SK-N-SH (cell line): Measurements from ENCODE around the gene MSH2. TPM values are rescaled to one million over a fixed set of nuclear protein-coding genes. Genes with fewer than 3 reads are reported as not detected.

Experiments
- CTCF ChIA-PET: fragments of 300-600, 350-600 bp; formaldehyde crosslinking; extraction: SDS; loops from one replicate; lab custom pipeline; 2021; lab: Yijun Ruan, JAX
- POLR2A ChIA-PET: fragments of 350-600 bp; sonication (Branson Sonifier 250); formaldehyde crosslinking; extraction: SDS; loops from one replicate; lab custom pipeline; 2020; ENCODE audit warnings: antibody characterized with exemption, inconsistent platforms; lab: Yijun Ruan, JAX
- DNase-seq: peaks from one replicate; pipeline ENCODE4 v3.0.0; 2012
- H2AFZ ChIP-seq: fragments of 200-600 bp; sonication (generic); 2 replicates; pipeline ENCODE4 v1.8.1; 2016; ENCODE audit warnings: antibody characterized with exemption, mild to moderate bottlenecking, low read depth
- H3F3A ChIP-seq: fragments of 200-600 bp; sonication (generic); replicated peaks from 2 replicates; pipeline ENCODE3; 2016; ENCODE audit warnings: antibody characterized with exemption, mild to moderate bottlenecking; ENCODE audit not compliant: insufficient read depth
- H3K27ac ChIP-seq, 2 experiments: fragments of 200-500 bp in 1 of 2; fragments of 200-600 bp in 1 of 2; sonication (Bioruptor generic) in 1 of 2; sonication (generic), shearing (Covaris generic) in 1 of 2; 2 replicates each; pipeline versions ENCODE4 v1.5.1 to v1.6.1; 2014 to 2016; ENCODE audit warnings: low read depth in 2 of 2, inconsistent platforms in 1 of 2, low read length in 1 of 2, mild to moderate bottlenecking in 1 of 2, mixed read lengths in 1 of 2
- H3K27me3 ChIP-seq: fragments of 200-600 bp; sonication (generic), shearing (Covaris generic); 2 replicates; pipeline ENCODE4 v1.6.1; 2016; ENCODE audit warnings: mixed run types; ENCODE audit not compliant: insufficient read depth
- H3K36me3 ChIP-seq, 2 experiments: fragments of 200-500 bp in 1 of 2; fragments of 200-600 bp in 1 of 2; sonication (Bioruptor generic) in 1 of 2; sonication (generic) in 1 of 2; replicated peaks in 1 of 2; 2 replicates each; pipeline versions ENCODE3 to v1.5.1; 2014 to 2016; ENCODE audit warnings: low read length in 1 of 2, mild to moderate bottlenecking in 1 of 2; ENCODE audit not compliant: insufficient read depth in 2 of 2, control insufficient read depth in 1 of 2
- H3K4me1 ChIP-seq, 2 experiments: fragments of 200-500 bp in 1 of 2; fragments of 200-600 bp in 1 of 2; sonication (Bioruptor generic) in 1 of 2; sonication (generic), shearing (Covaris generic) in 1 of 2; 2 replicates each; pipeline versions ENCODE4 v1.5.1 to v1.6.1; 2014 to 2016; ENCODE audit warnings: low read depth in 1 of 2, low read length in 1 of 2, mixed run types in 1 of 2; ENCODE audit not compliant: insufficient read depth in 2 of 2, control insufficient read depth in 1 of 2
- H3K4me2 ChIP-seq: fragments of 200-600 bp; sonication (generic), shearing (Covaris generic); 2 replicates; pipeline ENCODE4 v1.6.1; 2017; ENCODE audit warnings: mixed run types
- H3K4me3 ChIP-seq, 2 experiments: fragments of 200-500 bp in 1 of 2; fragments of 200-600 bp in 1 of 2; sonication (Bioruptor generic) in 1 of 2; sonication (generic), shearing (Covaris generic) in 1 of 2; 2 replicates each; pipeline versions ENCODE4 v1.5.1 to v1.8.1; 2014 to 2016; ENCODE audit warnings: low read depth in 2 of 2, inconsistent platforms in 1 of 2, low read length in 1 of 2, mild to moderate bottlenecking in 1 of 2, mixed read lengths in 1 of 2, moderate library complexity in 1 of 2
- H3K79me2 ChIP-seq: fragments of 200-600 bp; sonication (generic); 2 replicates; pipeline ENCODE4 v1.8.1; 2017; ENCODE audit warnings: mild to moderate bottlenecking; ENCODE audit not compliant: insufficient read depth
- H3K9ac ChIP-seq: fragments of 200-600 bp; sonication (generic); 2 replicates; pipeline ENCODE4 v1.6.1; 2017; ENCODE audit warnings: mixed run types
- H3K9me2 ChIP-seq: fragments of 200-600 bp; sonication (generic); 2 replicates; pipeline ENCODE4 v1.6.1; 2017; ENCODE audit warnings: mixed run types
- H3K9me3 ChIP-seq: fragments of 200-600 bp; sonication (generic); 2 replicates; pipeline ENCODE4 v1.6.1; 2017; ENCODE audit warnings: mixed run types, mild to moderate bottlenecking, moderate library complexity
- H4K20me1 ChIP-seq: fragments of 200-600 bp; sonication (generic); 2 replicates; pipeline ENCODE4 v1.6.1; 2017; ENCODE audit warnings: mild to moderate bottlenecking, mixed run types; ENCODE audit not compliant: insufficient read depth
- CTCF ChIP-seq: fragments of 200-600 bp; sonication (generic); IDR thresholded peaks from 2 replicates; pipeline ENCODE4 v1.6.1; 2017; ENCODE audit warnings: antibody characterized with exemption, mild to moderate bottlenecking, moderate library complexity
- EZH2phosphoT487 ChIP-seq: fragments of 200-600 bp; sonication (generic); IDR thresholded peaks from 2 replicates; pipeline ENCODE4 v1.6.1; 2017; ENCODE audit warnings: low read depth, mixed run types, mild to moderate bottlenecking, antibody characterized with exemption, moderate library complexity, borderline replicate concordance
- FOXJ3 ChIP-seq: sonication (generic); formaldehyde crosslinking; IDR thresholded peaks from 2 replicates; pipeline ENCODE4 v1.5.1; 2020; ENCODE audit warnings: mild to moderate bottlenecking, missing genetic modification reagents
- GABPA ChIP-seq: IDR thresholded peaks from 2 replicates; pipeline ENCODE4 v1.4.0; 2012; ENCODE audit warnings: low read depth, mild to moderate bottlenecking
- IRF3 ChIP-seq: fragments of 150-350 bp; IDR thresholded peaks from 2 replicates; pipeline ENCODE4 v1.6.1; 2016; ENCODE audit warnings: mild to moderate bottlenecking, low read depth, low read length
- JUND ChIP-seq: IDR thresholded peaks from 2 replicates; pipeline ENCODE4 v1.4.0; 2012
- MAX ChIP-seq: IDR thresholded peaks from 2 replicates; pipeline ENCODE4 v1.4.0; 2012; ENCODE audit warnings: low read depth
- MEF2A ChIP-seq: IDR thresholded peaks from 2 replicates; pipeline ENCODE4 v1.4.0; 2012; ENCODE audit warnings: low read depth, borderline replicate concordance
- NFIC ChIP-seq: IDR thresholded peaks from 2 replicates; pipeline ENCODE4 v1.4.0; 2012; ENCODE audit warnings: borderline replicate concordance
- NRF1 ChIP-seq: IDR thresholded peaks from 2 replicates; pipeline ENCODE4 v1.6.1; 2012; ENCODE audit warnings: low read depth, mild to moderate bottlenecking, low read length
- PBX3 ChIP-seq: IDR thresholded peaks from 2 replicates; pipeline ENCODE4; 2012
- RAD21 ChIP-seq: IDR thresholded peaks from 2 replicates; pipeline ENCODE4 v1.6.1; 2012; ENCODE audit warnings: mild to moderate bottlenecking, low read length
- RFX5 ChIP-seq: IDR thresholded peaks from 2 replicates; pipeline ENCODE4 v1.6.1; 2012; ENCODE audit warnings: mild to moderate bottlenecking, improper control_type of control experiment, low read length
- SMC3 ChIP-seq: IDR thresholded peaks from 2 replicates; pipeline ENCODE4 v1.6.1; 2012; ENCODE audit warnings: low read depth, low read length, improper control_type of control experiment
- ZBTB33 ChIP-seq: IDR thresholded peaks from 2 replicates; pipeline ENCODE4 v1.4.0; 2012; ENCODE audit warnings: low read depth, borderline replicate concordance
- WGBS: methylation state at CpG from one replicate; pipeline ENCODE4 v1.1.6; 2017; ENCODE audit warnings: low lambda C conversion rate; 5-methylcytosine and 5-hydroxymethylcytosine counted together
- polyA plus RNA-seq, 3 experiments: library from polyadenylated mRNA; depleted of rRNA; stranded (reverse); fragments of >200 nt; gene quantifications; 2 replicates each; pipeline ENCODE4 v1.2.3, GENCODE V29; 2012

MSH2 gene
- polyA plus RNA-seq, 1 of the 3 experiments (the other 2 are of a cell fraction), result 13.7 TPM

- no peak for TF ChIP-seq SMC3
- no peak for TF ChIP-seq IRF3
- TF ChIP-seq EZH2phosphoT487, result no peak
- TF ChIP-seq GABPA, result no peak
Observed at GRCh38 chr2:47519604-47520301, 116.8 kb downstream of the MSH2 start (continued).

GRCh38 chr2:47520302-47520630, 117.3 kb downstream of the MSH2 start:
- no peaks in the 10 kb centered on the region for H3F3A ChIP-seq
- no peaks in the 10 kb centered on the region for H3K9me3 ChIP-seq
- POLR2A ChIA-PET, result interaction anchor here (1.5 kb wide), 1 partner anchor 262 kb away, joined by 4 read pairs; the partner anchor contains the start of gene MSH6
- DNase-seq, result peak; percentile 54
- no peak overlapping the region for H3K9ac ChIP-seq
- no peak for TF ChIP-seq RFX5
- no peak for TF ChIP-seq RAD21
- TF ChIP-seq PBX3, result no peak
- no peak for TF ChIP-seq NRF1
- no peak for TF ChIP-seq NFIC
- TF ChIP-seq GABPA, result no peak
- no peak for TF ChIP-seq CTCF
- no peak for TF ChIP-seq MEF2A
- no peak for TF ChIP-seq JUND
- no peak for TF ChIP-seq ZBTB33
- no peak for TF ChIP-seq FOXJ3 (CRISPR knock-in tag)
- no peak for TF ChIP-seq MAX
- TF ChIP-seq, all 33 proteins: peak for 0
- Histone ChIP-seq H3K79me2 (no peaks in the 10 kb centered on the region), H3K27ac (no peak overlapping the region), H3K4me1 (peaks cover 0 to 15% of the 10 kb centered on the region in 2 experiments; a peak in 1 of 4 replicates), H3K9me2 (no peaks in the 10 kb centered on the region), H3K4me3 (peak overlapping the region; percentile 52 to 60; a peak in 3 of 4 replicates), H2AFZ (peak overlapping the region; percentile 83; the same call in 1 of the 2 replicates), H3K4me2 (peak overlapping the region; percentile 91; the same call in 1 of the 2 replicates), H3K27me3 (no peaks in the 10 kb centered on the region), H3K36me3 (no peaks in the 10 kb centered on the region), H4K20me1 (no peaks in the 10 kb centered on the region)
- CTCF ChIA-PET, result interaction anchor here (0.7 to 2.4 kb wide), 14 partner anchors 8 to 251 kb away, joined by 3 to 16 read pairs (median 4); no protein-coding TSS in a partner anchor
- 70% methylated on average over 8 of the region's 8 CpGs for WGBS
